HG02970 (cell line): ENCODE measurements around the gene GBX2.

Source experiments
- ATAC-seq: cut with Tn5 transposase; IDR thresholded peaks from one replicate; pipeline ENCODE4 v1.9.1; 2021; ENCODE audit warnings: mild to moderate bottlenecking, moderate library complexity, moderate number of reproducible peaks; ENCODE audit not compliant: unreplicated experiment, low FRiP score

GBX2 gene

DNA sequence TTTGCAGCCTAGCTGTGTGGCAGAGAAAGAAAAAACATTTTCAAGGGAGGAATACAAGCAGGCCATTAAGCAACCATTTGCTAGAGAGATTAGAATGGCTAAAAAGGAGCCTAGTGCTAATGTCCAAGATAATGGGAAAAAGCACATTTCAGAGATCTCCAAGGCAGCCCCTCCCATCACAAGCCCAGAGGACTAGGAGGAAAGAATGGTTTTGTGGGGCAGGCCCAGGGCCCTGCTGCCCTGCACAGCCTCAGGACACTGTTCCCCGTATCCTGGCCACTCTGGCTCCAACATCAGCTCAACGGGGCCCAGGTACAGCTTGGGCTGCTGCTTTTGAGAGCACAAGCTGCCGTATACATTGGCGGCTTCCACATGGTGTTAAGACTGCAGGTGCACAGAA, 16.5 kb upstream of the GBX2 start:
- ATAC-seq, result no peak

DNA sequence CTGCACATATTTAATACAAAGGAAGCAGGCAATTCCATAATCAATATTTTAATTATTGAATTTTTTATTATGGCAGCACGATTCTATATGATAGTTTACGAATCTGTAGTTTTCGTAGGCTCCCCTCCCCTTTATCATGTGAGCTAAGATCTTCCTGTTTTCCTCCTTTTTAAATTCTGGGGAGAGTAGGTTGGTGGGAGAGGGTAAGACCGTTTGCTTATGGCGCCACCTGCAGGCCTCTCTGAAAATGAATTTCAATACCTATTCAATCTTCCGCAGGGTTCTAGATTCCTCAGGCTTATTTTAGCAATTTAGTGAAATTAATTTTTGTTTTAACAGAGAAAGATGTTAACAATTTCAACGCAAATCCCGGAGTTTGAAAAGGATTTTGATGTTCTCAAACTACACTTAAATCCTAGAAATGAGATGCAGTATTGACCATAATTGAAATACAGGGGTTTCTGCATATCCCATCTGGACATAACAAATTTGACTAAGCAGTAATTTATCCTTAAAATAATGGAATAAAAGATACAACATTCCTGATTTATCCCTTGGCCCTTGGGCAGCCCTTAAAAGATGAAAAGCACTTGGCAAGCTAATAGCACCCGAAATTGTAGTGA, 12.8 kb upstream of the GBX2 start:
- ATAC-seq, result no peak

DNA sequence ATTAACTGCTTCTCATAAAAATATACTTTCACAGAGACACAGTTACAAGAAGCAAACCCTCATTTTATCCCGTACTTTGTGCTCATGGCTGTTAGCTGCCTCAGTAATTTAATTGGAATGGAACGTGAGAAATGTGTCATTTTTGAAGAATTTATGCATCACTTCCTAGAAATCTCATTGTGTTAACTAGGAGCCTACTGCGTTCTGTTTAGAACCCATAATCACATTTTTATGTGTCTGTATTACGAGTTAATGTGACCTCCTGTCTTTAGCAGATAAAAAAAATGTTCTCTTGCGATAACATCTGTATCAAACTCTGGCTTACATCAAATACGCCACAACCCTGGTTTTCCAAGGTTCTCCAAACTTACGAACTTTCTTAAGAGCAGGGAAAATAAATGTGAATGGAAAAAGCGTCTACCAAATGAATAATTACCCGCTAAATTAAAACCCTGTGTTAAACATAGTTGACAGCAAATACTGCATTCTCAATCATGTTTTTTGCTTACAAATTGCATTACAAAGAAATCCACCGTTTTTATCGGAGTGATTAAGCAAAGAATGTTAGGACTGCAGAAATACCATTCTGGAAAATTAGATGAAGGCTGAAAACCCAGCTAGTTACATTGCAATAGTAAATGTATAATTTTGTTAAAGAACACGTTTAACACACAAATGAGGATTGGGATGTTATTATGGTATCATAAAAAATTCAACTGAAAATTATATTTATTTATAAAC, 12.1 kb upstream of the GBX2 start:
- ATAC-seq, result no peak

DNA sequence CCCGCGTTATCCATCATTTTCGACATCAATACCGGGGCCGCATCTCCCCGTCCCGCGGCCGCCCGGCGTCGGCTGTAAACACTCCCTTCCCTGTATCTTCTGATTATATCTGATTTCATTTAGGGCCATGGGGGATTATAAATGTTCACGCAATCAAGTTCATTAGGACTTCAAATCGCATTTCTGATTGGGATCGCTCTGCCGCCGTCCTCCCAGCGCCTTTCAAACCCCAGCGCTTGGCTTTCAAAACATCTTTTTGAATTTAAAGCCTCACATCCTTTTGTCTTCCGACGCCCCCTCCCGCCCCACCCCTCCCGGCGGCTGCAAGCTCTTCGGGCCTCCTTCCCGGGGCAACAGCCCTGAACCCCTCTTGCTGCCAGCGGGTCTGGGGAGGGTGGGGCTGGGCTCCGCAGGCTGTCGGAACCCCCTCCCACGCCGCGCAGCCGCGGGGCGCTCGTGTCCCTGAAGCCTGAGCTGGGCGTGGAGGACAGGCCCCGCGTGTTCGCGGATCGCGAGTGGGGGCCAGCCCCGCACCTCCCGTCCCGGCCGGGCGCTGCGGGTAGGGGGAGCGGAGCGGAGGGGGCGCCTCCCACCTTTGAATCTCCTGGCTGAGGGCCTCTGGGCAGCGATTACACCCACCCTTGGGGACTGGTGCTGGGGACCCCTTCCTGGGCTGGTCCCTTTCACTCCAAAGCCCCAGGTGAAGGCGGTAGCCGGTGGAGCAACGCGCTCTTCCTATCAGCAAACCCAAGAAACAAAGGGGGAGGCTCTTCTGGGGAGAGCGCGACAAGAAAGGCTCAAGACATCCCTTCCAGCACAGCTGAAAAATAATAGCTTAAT, 11.3 kb upstream of the GBX2 start:
- ATAC-seq, result no peak

DNA sequence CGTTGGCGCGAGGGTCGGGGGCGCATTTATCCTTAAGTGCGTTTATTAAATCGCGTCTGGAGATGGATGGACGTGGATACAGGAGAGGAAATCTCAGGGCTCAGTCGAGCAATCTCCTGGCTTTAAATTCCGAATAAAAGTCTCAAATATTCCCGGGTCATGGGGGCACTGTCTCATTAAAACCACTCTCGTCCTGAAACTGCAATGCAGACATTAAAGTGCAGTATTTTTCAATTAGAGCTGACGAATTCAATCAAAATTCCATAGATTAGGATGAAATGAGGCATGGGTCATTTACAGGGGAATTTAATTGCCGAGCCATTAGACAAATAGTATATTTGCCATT, 10.7 kb upstream of the GBX2 start:
- no peak for ATAC-seq

DNA sequence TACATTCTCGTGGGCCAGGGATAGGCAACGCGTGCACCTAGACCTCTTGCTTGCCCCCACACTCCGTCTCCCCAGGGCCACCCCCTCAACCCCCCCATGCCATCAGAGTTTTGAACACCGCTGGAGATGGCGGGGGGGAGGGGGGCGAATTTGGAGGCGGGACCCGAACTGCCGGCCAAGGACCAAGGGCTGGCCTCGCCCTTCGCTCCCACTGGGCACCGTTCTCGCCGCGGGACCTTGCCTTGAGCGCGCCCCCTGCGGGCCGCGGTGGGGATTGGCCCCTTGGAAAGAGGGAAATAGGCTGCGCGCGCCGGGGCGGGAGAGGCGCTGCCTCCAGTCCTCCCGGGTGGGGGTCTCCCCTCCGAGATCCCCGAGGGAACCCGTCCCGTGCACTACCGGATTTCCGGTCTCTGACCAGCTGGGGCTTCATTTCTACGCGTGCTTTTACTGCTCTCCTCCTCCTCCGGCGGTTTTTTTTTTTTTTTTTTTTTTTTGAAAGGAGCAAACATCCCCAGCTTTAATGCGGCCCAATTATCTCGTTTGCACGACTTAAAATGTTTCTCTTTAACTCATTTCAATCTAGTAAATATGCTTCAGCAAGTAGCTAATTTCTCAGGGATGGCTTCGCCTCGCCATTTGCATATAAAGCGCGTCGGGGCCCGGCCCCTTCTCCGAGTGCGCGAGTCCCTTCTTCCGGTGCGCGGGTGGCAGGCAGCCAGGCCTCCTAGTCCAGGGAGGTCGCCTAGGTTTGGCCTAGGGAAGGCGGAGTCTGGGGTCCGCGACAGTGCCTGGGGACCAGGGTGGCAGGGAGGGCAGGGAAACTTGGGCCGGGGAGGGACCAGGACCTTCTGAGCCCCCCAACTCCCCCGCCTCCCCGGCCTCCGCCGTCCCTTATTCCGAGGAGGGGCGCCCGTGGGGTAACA, 10.0 kb upstream of the GBX2 start:
- ATAC-seq, result no peak

DNA sequence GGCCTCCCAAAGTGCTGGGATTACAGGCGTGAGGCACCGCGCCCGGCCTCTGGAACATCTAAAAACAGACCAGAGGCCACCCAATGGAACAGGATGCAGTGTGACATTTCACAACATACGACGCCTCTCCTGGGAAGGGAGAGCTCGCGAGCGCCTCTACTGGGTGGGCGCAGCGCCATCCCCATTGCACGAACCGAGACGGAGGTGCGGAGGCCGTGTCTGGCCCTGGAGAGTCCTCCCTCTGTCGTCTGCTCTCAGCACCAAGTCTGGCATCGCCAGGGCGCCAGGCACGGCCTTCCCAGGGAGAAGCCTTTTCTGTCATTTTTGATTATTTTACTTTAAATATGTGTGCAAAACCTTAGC, 9.4 kb upstream of the GBX2 start:
- no peak for ATAC-seq

DNA sequence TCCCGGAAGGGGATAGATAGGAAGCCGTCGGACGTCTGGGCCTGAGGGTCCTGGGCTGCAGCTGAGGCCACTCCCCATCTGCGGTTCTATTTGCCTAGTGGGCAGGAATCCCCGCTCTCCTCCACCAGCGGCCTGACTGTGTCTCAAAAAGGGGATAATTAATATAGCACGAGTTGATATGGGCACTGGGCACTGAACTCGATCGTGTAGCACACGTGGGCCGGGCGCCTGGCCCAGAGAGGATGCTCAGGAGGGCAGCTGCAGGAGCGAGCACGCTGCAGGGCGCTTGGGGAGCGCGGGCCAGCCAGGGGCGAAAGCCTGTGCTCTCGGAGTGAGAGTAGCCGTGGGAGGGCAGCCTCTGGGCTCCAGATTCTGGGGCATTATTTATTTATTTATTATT, 8.8 kb upstream of the GBX2 start:
- no peak for ATAC-seq

DNA sequence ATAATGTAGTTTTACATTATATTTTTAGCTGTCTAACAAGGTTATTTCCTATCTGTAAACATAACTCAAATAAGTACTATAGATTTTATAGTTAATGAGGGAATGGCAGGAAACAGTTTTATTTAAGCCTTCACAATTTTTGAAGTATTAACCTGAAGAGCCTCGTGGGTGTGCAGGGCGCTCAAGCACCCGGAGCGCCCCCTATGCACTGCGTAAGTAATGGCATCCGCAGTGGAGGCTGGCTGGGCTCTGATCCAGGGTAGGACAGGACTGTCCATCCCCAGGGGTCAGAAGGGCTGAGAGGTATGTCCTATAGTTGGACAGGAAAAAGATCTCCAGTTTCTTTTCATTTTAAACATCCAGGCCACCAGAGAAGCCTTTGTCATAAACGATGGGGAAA, 8.2 kb upstream of the GBX2 start:
- ATAC-seq, result no peak

DNA sequence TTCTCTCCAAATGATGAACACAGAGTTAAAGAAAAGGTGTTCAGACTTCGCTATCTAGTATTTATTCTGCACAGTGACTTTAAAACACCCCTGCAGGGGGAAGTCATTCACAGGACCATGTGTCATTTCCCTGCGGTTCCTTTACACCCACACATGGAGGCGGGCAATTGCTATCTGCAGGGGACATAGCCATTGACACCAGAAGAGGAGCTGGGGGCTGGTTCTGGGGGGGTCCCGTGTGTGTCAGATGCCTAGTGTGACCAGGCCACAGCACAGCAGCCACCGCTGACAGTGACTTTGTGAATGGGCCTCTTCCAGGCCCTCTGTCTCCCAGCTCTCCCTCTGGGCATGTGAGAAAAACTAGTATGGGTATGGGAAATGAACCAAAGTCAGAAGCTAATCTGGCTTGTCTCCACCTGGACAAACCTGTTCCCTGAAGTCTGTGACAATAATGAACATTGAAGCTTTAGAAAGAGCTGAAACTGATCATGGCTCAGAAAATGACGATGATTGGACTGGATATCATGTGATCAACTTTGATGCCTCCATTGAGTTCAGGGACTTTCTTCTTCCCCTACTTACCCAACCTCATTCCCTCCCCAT, 7.5 kb upstream of the GBX2 start:
- ATAC-seq, result no peak

DNA sequence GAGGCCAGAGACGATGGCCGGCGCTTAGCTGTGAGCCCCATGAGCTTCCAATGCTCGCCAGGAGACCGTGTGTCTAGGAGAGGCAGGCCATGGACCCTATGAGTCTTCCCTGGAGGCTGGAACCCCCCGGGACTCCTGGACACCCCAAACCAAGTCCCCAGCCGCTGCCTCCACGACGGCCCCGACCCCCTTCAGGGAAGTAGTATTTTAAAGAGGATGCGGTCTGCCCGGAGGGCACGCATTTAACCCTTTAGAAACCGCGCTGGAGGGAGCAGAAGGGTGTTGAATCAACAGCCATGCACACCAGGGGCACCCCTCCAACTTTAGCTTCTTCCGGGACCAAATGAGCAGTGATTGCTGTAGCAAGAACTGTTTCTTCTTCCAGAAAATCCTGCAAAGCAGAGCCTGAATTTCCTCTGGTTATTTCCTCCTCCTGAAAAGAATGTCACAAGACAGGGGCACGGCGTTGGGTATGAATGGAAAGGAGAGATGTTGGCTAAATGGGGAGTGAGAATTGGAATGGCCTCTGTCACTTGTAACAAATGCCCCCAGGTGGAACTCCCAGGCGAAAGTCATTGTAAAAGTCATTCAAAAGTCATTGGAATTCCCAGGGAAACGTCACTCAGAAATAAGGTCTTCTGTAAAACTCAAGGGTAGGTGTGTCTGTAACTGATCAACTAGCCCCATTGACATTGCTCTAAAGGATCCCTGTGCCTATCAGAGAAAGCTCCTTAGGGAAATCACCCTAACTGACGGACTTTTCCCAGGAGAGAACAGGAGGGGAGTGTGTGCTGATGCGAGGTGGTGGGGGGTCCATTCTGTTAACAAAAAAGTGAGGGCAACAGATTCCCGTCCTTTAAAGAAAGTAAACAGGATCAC, 5.8 kb upstream of the GBX2 start:
- no peak for ATAC-seq

DNA sequence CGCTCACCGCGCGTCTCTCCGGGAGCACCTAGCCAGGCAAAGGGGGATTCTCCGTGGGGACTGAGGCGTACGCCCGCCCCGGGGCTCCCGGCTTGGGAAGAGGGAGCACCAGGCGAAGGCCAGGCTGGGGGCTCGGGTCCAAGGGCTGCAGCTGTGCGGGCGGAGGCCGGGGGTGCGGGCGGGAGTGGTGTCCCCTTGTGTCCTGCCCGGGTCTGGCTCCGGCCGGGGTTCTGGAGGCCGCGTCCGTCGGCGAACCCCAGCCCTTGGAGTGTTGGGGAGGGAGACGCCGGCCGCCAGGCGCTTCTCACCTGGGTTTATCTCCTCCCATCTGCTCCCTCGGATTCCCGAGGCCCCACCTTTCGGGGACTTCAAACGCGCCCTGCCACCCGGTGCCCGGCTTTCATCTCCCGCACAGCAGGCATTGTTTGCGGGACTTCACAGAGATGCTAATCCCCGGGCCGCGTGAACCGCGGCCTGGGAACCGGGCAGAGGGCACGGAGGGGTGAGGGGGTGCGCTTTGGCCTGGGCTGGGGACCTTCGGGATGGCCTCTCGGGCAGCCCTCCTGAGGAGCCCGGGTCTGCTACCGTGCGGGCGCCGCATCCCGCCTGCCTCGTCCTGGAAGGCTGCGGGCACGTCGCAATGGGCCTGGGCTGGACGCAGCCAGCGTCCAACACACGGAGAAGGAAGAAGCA, 5.0 kb upstream of the GBX2 start:
- no peak for ATAC-seq

DNA sequence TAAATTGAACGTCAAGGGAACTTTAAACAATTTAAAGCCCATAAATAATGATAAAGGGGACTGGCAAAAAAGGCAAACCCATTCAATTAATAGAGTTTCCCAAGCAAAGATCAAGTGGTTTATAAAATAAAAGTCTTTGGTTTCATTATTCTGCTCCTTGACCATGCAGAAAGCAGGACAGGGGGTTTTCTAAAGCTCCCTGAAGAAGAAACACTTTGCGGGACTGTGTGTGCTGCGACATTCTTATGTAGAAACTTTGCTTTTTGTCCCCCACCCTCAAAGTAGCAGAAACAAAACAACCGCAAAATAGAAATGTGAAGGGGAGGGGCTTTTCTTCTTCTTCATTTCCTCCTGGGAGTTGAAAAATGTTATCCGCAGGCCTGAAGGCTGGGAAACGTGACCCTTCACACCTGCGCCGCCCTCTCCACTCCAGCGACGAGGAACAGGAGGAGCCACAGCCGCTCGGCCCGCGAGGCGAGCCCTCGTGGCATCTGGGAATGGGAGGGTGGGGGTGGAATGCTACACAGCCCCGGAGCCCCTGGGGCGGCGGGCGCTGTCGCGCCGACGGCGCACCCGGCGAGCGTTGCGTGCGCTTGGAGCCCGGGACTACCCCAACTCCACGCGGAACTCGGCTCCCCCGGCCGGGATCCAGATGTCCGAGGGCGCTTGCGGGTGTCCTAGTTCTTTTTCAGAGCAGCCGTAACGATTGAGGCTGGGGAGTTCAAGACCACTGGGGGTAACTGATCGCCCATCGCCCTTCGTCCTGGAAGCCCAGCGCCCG, 4.3 kb upstream of the GBX2 start:
- no peak for ATAC-seq

DNA sequence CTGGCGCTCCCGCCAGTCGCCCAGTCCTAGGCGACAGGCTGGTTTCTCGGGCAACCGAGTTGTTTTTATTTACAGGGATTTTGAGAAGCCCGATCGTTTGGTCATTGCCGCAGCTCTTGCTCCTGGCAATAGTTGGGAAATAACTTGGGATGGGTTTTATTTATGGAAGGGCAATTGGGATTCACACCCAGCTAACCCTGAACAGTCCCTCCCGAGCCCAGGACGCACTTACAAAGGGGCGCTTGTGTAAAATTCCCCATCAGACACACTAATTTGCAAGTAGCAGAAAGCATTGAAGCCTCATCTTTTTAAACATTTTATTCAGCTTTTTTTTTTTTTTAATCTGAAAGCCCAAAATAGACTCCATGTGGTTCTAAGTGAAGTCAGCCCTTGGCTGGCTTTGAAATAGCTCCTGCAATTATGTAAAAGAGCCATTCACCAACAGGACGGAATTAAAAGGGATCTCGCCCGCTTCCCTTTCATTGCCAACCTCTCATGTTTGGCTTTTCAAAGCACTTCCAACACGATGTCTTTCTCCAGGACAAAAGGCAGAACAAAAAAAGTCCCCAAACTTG, 3.6 kb upstream of the GBX2 start:
- ATAC-seq, result no peak

DNA sequence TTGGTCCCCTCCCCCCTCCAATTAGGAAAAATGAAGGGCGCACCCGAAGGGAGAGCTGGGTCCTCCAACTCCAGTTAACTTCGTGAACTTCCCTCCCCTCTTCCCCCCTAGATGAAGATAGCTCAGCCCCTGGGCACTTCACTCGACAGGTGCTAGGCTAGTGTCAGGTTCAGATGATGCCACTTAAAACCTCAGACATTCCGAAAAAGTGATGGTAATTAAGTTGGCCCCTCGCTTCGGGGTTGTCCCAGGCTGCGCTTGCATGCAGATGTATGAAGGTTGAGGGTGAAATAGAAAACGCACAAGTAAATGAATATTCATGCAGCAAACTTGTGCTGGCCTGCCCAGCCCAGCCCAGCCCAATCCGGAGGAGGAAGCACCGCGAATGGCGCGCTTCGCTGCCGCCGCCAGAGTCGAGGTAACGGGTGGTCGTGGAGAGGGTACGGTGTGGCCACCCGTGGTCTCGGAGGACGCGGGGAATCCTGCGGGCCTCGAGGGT, 3.0 kb upstream of the GBX2 start:
- ATAC-seq, result no peak

DNA sequence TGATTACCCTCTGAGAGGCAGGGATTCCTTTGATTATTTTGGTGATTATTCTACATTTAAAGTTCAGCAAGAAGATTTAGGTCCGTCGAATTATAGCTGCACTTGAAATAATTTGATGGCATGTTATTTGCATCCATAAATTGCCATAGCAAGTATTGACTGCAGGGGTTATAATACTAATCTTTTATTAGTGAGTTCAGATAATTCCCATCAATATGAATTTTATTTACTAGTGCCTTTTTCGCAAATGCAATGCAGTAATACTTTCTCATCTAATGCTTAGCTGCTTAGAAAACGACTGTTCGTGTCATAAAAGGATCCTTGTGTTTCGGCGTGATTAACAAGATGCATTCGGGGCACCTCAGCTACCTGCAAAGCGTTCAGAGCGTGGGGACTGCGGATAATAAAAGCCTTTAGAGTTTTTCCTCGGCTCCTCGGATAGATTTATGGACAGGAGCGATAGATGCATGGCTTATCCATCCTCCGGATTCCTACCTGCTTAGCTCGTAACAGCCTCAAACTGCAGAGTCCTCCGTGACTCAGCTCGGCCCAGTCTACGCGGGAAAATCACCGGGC, 2.5 kb upstream of the GBX2 start:
- no peak for ATAC-seq
